Measurements from ENCODE around the gene FADD.

The FADD gene

DNA sequence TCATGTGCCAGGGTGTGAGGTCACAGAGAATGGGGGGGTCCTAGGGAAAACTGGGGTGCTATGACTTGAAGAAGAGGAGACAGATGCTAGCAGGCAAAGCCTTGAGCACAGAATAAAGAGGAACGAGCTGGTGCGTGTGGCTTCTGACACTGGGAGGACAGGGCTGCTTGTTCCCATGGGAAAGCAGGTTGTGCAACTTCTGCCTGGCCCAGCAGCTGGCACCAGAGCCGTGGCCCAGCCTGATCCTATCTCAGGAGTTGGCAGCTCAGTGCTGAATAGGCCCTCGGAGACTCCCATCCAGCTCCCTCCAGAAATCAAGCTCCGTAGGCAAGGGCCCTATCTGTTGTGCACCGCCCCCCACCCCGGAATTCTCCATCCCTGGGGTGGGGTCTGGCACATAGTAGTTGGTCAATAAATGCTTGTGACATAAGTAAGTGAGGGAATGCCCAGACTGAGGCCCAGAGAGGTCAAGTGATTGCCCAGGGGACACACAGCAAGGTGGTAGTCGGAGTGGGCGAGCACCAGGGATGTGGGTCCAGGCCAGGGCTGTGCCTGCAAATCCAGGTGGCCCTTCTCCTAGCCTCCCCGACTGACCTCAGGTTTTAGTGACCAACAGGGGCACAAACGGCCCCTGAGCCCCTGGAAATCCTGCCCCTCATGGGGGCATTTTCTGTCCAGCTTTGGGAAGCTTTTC, 19.5 kb upstream of the FADD start:
- no peak overlapping the region for H3K27ac ChIP-seq

DNA sequence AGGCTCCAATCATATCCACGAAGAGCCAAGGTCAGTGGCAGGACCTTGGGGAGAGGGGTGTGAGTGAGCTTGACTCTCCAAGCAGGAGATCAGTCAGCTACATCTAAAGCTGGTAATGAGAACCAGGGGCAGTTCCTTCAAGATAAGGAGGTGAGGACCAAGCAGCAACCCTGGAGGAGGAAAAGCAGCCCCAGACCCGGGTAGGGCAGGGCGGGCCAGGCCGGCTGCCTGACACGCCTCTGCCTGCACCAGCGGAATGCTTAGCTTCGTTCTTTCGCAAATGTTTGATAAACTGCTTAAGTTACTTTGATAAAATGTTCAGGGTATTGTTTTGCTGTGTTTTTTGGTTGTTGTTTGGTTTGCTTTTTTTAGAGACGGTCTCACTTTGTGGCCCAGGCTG, 18.7 kb upstream of the FADD start:
- Histone ChIP-seq H3K27me3 (ENCODE audit: insufficient read depth, low read depth, severe bottlenecking) (no peaks in the 10 kb centered on the region), H3K36me3 (no peaks in the 10 kb centered on the region), H3K4me3 (ENCODE audit: low read depth, low read length) (no peak overlapping the region), H3K27ac (no peak overlapping the region), H3K9me3 (ENCODE audit: severe bottlenecking) (no peaks in the 10 kb centered on the region)
- no peak for DNase-seq
- TF ChIP-seq, protein P1, sequence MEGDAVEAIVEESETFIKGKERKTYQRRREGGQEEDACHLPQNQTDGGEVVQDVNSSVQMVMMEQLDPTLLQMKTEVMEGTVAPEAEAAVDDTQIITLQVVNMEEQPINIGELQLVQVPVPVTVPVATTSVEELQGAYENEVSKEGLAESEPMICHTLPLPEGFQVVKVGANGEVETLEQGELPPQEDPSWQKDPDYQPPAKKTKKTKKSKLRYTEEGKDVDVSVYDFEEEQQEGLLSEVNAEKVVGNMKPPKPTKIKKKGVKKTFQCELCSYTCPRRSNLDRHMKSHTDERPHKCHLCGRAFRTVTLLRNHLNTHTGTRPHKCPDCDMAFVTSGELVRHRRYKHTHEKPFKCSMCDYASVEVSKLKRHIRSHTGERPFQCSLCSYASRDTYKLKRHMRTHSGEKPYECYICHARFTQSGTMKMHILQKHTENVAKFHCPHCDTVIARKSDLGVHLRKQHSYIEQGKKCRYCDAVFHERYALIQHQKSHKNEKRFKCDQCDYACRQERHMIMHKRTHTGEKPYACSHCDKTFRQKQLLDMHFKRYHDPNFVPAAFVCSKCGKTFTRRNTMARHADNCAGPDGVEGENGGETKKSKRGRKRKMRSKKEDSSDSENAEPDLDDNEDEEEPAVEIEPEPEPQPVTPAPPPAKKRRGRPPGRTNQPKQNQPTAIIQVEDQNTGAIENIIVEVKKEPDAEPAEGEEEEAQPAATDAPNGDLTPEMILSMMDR (IDR thresholded peaks at IDR 0.05; ENCODE audit: low read depth, low read length) = no peak

More for the DNA sequence above, 19.5 kb upstream of the FADD start:
- no peaks in the 10 kb centered on the region for H3K9me3 ChIP-seq (ENCODE audit: severe bottlenecking)
- no peaks in the 10 kb centered on the region for H3K27me3 ChIP-seq (ENCODE audit: insufficient read depth, low read depth, severe bottlenecking)
- no peak overlapping the region for H3K4me3 ChIP-seq (ENCODE audit: low read depth, low read length)
- DNase-seq = no peak
- TF ChIP-seq, protein P1 (IDR thresholded peaks at IDR 0.05; ENCODE audit: low read depth, low read length) = no peak
- no peaks in the 10 kb centered on the region for H3K36me3 ChIP-seq

DNA sequence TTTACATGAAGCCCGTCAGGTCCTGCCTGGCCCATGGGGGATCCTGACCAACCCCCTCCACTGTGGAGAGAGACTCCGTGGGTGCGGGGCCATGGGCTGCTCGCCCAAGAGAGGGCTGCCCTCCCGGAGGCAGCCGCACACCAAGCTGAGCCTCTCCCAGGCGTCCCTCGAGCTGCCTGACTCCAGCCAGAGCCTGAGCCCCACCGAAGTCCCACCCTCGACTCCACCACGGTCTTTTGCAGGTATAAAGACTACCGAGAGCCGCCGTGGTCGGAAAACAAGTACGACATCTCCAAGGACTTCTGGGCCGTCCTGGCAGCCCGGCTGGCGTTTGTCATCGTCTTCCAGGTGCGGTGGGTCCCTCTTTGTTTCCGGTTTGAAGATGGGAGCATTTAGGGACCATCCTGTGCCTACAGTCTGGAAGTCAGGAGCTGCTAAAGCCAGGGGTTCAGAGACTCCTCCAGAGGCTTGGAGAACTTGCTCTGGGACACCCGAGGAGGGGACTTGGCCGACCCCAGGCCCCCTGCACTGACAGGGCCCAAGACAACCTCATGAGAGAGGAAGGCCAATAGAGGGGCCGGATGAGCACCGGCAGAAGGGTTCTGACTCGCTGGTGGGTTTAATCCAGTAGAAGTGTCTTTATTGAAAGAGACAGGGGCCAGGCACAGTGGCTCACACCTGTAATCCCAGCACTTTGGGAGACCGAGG, 17.6 kb upstream of the FADD start:
- no peaks in the 10 kb centered on the region for H3K9me3 ChIP-seq (ENCODE audit: severe bottlenecking)
- no peak for DNase-seq
- TF ChIP-seq, protein P1 (IDR thresholded peaks at IDR 0.05; ENCODE audit: low read depth, low read length) = no peak
- H3K27me3 ChIP-seq (ENCODE audit: insufficient read depth, low read depth, severe bottlenecking) = no peaks in the 10 kb centered on the region
- H3K36me3 ChIP-seq = no peaks in the 10 kb centered on the region
- no peak overlapping the region for H3K4me3 ChIP-seq (ENCODE audit: low read depth, low read length)
- H3K27ac ChIP-seq = no peak overlapping the region

DNA sequence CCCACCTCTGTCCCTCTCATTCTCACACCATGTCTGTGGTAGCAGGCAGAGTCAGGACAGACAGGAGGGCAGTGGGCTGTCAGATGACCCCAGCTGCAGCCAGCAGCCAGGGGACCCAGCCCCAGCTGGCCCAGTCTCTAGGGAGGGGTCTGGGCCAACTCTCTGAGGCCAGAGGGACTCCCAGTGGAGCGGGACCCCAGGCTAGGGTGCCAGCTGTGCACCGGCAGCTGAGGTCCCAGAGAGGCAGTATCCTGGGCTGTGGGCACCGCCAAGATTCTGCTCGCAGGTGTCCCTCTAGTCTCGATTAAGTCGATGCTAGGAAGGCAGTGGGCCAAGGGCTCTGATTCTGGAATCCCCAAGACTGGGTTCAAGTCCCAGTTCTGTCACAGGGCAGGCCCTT, 16.7 kb upstream of the FADD start:
- DNase-seq = no peak
- Histone ChIP-seq H3K4me3 (ENCODE audit: low read depth, low read length) (no peak overlapping the region), H3K36me3 (no peaks in the 10 kb centered on the region), H3K9me3 (ENCODE audit: severe bottlenecking) (no peaks in the 10 kb centered on the region), H3K27me3 (ENCODE audit: insufficient read depth, low read depth, severe bottlenecking) (no peaks in the 10 kb centered on the region), H3K27ac (no peak overlapping the region)
- TF ChIP-seq, protein P1 (IDR thresholded peaks at IDR 0.05; ENCODE audit: low read depth, low read length) = no peak

DNA sequence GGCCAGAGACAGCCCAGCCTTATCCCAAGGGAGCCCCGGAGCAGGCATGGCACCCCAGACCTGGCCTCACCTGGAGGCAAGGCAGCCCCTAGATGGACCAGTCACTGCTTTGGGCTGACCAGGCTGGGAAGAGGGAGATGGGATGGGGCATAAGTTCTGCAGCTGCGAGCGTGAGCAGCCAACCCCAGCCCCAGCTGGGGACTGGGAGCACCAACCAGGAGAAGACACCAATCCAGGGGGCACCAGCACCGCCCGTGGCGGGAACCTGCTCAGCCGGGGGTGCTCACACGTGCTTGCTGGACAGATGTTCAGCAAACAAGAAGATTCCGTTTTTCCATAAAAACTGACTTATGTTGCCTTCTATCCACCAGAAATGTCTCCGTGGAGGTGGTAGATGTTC, 16.2 kb upstream of the FADD start:
- H3K27ac ChIP-seq = no peak overlapping the region
- H3K4me3 ChIP-seq (ENCODE audit: low read depth, low read length) = no peak overlapping the region
- no peaks in the 10 kb centered on the region for H3K9me3 ChIP-seq (ENCODE audit: severe bottlenecking)
- TF ChIP-seq, protein P1 (IDR thresholded peaks at IDR 0.05; ENCODE audit: low read depth, low read length) = no peak
- H3K36me3 ChIP-seq = no peaks in the 10 kb centered on the region
- no peaks in the 10 kb centered on the region for H3K27me3 ChIP-seq (ENCODE audit: insufficient read depth, low read depth, severe bottlenecking)
- DNase-seq = no peak
